ENCODE results near the gene ADCYAP1.
"Not testable (repeated sequence)": the region's sequence is repeated elsewhere in the genome, so short reads cannot be mapped to it uniquely, and the experiment has no call there.

The ADCYAP1 gene

DNA sequence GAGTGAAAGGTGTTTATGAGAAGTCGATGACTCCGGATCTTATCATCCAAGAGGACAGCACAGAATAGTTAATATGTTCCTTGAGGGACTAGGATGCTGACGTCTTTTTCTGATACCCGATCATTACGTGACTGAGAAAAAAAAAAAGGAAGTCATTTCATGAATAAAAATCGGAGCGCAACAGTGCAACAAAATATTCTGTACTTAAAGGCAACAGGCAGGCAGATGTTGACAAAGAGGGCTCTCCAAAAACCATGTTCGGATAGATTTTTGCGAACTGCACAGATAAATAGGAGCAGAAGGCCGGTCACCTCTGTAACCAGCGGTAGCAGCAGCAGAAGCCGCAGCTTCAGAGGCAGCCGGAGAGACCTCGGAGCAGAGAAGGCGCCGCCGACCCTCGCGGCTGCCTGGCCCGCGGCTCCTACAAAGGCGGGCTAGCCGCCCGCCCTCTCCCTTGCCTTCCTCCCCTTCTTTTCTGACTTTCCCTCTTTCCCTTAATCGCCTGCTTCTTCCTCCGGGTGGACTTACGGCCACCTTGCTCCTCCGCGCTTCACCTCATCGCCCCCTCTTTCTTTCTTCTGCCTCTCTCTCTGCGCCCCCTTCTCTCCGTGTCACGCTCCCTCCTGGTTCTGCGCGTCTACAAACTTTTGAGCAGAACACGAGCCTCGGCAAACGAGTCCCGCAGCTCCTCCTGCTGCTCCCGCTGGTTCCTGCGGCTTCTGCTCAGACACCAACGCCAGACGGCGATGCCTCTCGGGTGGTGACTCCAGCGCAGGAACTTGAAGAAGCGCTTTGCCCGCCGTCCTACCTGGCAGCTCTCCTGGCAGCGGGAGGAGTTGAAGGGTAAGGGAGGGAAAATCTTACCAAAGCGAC, at the start of gene ADCYAP1:
ADCYAP1 (plus strand) TSS at position 654 of the 873 bp plus-strand sequence. CDS start 516 bp downstream, outside the sequence.
- DNase-seq (ENCODE audit: low read depth) = no peak

DNA sequence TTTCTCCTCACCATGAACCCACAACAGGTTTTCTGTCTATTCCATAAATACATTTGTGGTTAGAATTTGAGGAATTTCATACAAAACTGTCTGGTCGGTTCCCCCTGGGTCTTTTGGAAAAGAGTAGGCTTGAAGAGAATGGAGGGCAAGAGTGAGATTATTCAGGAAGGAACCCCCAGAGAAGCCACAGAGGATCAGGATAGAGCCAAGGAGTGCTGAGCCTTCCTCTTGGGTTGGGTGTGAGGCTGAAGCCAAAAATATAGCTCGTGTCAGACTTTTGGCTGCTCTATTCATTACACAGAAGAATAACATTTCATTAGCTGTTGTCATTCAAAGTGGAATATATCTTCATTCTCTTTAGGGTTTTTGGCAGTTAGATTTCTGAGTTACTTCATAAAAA, 46.7 kb upstream of the ADCYAP1 start:
- no peak for DNase-seq (ENCODE audit: low read depth)

DNA sequence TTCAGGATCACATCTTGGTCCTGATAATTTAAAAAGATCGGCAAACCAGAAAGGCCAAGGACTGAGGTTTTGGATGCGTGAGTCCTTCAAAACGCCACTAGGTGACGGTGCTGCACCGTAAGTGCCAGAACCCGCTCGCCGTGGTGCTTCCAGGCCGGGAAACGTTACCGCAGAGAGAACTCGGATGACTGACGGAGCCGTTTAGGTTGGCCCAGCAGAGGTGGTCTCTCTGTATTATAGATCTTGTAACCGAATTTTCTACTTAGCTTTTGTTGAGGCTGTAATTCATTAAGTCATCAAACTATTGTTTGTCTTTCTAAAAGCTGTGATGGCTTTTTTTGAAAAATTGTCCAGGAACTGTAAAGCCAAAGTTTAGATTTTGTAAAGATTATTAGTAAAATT, 39.8 kb upstream of the ADCYAP1 start:
- peak; percentile 18 for DNase-seq (ENCODE audit: low read depth)

DNA sequence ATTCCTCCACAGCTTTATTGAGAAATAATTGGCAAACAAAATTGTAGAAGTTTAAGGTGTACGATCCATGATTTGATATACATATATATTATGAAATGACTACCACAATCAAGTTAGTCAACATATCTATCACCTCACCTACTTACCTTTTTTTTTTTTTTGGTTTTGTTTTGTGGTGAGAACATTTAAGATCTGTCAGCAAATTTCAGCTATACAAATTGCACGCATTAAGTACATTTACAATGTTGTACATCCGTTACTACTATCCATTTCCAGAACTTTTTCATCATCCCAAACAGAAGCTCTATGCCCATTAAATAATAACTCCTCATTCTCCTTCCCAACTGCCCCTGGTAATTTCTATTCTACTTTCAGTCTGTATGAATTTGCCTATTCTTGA, 37.4 kb upstream of the ADCYAP1 start:
- no peak for DNase-seq (ENCODE audit: low read depth)

DNA sequence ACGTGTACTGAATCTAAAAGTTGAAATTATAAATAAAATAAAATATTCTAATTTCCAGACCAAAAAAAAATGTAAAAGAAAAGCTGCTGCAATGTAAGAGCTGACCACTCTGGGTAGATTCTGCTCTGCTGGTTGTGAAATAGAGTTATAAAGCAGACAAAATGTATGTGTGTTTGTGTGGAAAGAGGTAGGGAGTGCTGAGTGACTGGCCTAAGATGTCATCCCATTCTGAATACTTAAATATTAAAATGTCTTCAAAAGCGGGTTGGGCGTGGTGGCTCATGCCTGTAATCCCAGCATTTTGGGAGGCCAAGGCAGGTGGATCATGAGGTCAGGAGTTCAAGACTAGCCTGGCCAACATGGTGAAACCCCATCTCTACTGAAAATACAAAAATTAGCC, 31.2 kb upstream of the ADCYAP1 start:
- not testable (repeated sequence) for DNase-seq (ENCODE audit: low read depth)

DNA sequence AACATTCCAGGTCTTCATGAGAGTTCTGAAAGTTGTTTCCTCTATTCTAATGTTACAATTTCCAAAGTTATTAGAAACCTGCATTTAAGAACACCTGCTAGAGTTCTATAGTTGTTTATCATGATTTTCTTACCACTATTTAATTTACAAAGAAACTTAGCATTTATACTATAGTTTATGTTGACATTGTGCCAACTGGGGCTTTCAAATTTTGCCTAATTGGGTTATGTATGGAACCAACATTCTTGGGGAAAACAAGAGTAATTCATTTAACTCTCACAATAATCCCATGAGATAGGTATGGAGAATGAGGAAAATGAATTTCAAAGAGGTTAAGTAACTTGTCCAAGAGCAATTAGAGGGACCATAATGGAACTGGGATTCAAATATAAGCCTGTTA, 28.8 kb upstream of the ADCYAP1 start:
- DNase-seq (ENCODE audit: low read depth) = no peak

DNA sequence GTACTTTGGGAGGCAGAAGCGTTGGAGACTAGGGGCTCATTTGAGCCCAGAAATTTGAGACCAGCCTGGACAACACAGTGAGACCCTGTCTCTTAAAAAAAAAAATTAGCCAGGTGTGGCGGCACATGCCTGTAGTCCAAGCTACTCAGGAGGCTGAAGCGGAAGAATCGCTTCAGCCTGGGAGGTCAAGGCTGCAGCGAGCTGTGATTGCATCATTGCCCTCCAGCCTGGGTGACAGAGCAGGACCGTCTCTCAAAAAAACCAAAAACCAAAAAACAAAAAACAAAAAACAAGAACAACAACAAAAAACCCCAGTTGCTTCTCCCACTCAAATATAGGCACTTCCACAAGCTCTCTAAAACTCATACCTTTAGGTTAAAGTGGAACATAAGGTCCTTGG, 27.4 kb upstream of the ADCYAP1 start:
- no peak for DNase-seq (ENCODE audit: low read depth)

DNA sequence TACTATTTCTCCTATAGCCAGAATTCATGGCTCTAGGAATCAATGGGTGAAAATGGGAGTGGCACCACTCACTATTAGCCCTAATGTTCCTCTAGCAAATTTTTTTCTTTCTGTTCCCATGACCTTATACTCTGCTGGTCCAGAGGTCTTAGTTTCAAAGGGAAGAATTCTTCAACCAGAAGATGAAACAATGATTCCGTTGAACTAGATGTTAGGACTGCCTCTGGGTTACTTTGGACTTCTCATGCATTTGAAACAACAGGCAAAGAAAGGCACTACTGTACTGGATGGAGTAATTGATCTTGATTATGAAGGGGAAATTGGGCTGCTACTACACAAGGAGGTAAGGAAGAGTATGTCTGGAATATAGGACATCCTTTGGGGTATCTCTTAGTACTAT, 18.6 kb upstream of the ADCYAP1 start:
- DNase-seq (ENCODE audit: low read depth) = no peak

DNA sequence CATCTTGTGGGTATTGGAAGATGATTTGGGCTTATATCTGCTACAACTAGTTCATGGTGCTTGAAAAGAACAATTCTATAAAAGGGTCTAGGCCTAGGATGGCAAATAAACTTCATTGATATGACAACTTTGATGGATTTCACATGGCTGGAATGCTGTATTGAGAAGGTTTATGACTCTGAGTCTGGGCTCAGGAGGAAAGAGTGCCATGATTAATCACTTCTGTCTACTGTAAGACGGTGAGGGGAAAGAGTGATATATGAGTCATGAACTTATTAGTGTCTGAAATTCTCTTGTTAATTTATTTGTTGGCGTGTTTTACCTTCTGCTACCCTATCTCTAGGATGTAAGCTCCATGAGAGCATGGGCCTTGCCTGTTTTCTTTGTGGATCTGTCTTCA, 17.0 kb upstream of the ADCYAP1 start:
- no peak for DNase-seq (ENCODE audit: low read depth)

DNA sequence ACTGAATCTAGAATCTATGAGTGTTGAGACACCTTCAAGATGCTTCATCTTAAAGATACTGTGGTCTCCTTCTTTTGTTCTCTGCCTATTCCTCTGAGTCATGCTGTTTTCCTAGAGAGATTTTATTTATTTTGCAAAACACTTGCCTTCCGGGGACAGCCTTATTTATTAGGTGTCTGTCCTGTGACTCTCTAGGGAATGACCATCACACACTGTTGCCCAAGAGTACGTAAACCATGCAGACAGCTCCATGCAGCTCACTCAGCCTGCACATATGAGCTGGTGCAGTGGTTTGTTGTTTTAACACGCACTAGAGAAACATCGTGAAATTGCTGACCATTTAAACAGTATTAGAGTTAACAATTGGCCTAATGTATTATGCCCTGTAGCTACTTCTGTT, 12.4 kb upstream of the ADCYAP1 start:
- DNase-seq (ENCODE audit: low read depth) = no peak

DNA sequence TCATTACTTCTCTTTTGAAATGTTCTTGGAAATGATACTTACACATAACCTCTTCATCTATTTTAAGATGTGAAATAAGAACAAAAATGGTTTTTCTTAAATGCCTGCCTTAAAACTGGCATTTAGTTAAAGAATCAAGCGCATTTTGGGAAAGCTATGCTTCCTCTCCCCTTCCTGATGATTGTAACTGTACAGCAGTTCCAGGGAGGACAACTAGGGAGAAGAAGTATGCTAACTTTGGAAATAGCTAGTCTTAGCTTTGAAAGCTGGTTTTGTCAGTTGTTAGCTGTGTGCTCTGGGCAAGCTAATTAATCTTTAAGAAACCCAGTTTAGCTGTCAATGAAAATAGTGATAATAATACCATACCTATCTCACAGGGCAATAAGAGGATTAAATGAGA, 8.4 kb upstream of the ADCYAP1 start:
- DNase-seq (ENCODE audit: low read depth) = no peak

DNA sequence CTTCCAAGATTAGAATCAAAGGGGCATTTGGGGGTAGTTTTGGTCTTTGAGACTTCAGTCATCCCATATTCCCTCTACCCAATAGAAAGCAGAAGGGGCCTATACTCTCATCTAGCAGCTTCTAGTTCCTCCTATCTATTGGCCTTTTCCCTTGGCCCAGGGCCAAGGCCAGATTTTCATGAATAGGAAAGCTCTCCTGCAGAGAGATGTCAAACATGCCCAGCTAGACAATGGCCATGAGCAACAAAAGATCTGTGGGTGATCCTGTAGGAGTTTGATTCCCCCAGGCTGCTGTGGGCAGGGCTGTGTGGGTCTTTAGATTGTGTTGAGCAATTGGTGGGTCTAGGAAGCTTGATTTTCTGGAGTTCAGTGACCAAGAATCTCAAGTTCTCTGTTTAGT, 2.9 kb upstream of the ADCYAP1 start:
- DNase-seq (ENCODE audit: low read depth) = no peak

DNA sequence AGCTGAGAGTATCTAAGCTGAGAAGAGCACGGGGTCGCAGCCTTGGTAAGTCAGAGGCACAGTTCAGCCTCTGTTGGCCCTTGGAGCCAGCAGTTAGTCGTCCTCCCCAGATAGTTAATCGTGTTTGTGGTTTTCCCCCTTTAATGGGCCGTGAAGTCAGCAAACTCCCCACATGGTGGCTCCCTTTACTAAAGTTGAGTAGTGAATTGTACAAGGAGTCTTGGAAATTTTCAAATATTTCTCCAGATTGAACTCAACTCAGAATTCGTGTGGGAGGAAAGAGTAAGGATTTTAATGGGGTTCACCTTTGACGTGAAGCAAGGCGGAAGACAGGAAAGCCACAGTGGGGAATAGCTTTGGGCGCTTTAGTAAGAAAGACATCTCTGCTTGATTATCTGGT, 2.4 kb upstream of the ADCYAP1 start:
- no peak for DNase-seq (ENCODE audit: low read depth)

DNA sequence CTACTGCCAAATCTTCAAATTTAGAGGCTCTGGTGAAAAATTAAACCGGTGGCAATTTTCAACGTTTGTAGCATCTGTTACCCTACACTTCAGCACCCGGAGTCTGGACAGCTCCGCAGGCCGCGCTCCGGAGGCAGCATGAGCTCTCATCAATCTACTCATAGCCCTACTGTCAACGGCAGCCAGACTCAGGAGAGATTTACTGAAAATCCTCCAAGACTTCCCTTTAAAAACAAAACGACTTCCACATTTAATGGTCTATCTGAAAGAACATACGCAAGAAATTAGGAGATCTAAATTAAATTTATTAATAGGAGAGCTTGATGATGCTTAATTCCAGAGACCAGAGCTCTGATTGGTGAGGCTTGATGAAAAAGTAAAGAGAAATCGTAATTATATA, 970 bp upstream of the ADCYAP1 start:
- DNase-seq (ENCODE audit: low read depth) = no peak

DNA sequence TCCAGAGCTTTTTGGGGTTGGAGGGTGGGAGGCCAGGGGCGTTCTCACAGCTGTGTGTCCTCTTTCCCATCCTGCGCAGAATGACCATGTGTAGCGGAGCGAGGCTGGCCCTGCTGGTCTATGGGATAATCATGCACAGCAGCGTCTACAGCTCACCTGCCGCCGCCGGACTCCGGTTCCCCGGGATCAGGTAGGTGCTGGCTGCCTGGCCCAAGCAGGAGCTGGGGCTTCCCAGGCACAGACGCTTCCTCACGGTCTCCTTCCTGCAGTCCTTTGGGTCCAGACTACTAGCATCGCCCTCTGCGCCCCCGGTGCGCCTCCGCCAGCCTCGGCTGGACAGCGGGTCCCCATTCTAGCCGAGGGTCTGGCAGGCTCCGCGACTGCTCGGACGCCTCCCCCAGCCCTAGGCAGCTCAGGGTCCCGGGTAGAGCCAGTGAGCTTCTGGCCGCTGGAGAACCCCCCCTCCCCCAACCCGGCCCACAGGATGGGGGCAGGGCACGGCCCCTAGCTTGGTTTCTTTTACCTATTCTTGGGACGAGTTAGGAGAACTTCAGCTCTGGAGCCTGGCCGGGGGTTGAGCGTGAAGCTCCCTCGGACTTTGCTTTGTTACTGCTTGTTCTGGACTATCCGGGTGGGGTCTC, 756 bp downstream of the ADCYAP1 start:
- no peak for DNase-seq (ENCODE audit: low read depth)

DNA sequence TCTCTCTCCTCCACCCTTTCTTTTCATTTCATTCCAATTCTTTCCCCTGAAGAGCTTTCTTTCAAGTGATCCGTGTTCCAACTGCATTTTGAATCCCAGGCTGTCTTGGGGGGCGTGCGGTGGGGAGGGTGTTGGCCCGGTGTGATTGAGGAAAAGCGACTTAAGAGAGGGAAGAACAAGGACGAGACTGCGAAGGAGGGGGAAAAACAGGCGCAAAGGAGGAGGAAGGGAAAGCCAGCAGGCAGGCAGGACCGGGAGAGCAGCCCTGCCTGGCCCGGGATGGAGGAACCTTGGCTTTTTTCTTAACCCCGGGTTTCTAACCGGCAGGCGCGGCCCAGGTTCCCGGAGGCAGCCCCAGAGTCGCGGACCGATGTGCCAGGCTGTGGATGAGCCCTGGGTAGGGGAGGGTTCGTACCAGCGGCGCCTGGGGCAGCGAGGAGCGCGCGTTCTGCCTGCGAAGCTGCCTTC, 1.3 kb downstream of the ADCYAP1 start:
- DNase-seq (ENCODE audit: low read depth) = no peak

DNA sequence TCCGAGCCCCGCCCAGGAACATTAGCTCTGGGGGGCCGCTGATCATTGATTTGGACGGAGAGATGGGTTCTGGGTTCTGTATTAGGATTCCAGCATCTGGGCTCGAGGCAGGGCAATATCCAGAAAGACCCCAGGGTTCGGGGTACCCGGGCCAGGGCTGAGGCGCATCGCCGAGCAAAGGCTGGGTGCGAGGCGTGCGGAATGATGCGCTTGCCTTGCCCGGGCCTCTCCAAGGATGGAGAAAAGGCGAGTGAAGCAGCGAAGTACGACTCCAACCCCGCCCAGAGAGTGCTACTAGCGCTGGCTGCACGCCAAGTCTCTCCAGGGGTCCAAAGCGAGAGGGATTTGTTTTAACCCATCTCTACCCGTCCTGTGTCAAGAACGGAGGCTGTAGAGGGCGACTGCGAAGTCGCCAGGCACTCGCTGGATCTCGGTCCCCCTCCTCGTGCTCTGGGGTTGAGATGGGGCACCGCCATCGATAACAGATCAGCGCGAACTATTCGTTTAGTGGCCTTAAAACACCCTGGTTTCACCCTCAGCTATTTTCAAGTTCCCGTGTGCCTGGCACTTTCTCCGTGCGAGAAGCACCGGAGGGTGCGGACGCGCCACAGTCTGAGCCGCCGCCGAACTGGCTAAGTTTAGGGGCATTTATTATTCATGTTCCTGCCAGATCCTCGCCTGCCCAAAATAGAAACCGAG, 1.9 kb downstream of the ADCYAP1 start:
- DNase-seq (ENCODE audit: low read depth) = no peak

DNA sequence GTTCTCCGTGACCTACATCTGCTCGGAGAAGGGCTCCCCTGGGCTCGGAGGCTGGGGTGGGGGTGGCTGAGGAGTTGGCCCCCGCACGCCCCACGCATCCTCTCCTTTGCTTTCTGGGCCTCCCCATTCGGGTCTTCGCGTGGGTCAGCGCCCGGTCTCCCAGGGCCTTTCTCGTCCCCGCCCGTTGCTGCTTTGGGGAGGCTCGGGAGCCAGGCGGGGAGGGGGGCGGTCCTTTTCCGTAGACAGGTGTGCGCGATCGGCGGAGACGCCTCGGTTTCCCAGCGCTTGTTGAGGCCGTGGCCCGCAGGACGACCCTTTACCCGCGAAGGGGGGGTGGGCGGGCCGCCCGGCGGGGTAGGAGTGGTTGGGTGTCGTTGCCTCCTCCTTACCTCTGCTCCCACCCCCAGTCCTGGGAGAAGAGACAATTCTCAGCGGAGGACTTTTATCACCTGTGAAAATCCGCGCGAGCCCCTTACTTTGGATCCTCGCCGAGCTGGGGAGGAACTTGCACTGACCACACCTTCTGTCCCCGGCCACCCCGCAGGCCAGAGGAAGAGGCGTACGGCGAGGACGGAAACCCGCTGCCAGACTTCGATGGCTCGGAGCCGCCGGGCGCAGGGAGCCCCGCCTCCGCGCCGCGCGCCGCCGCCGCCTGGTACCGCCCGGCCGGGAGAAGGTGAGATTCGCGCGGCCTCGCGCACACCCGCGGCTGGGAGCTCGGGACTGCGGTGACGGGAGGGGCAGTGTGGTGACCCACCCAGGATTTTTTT, 2.6 kb downstream of the ADCYAP1 start:
- DNase-seq (ENCODE audit: low read depth) = no peak

DNA sequence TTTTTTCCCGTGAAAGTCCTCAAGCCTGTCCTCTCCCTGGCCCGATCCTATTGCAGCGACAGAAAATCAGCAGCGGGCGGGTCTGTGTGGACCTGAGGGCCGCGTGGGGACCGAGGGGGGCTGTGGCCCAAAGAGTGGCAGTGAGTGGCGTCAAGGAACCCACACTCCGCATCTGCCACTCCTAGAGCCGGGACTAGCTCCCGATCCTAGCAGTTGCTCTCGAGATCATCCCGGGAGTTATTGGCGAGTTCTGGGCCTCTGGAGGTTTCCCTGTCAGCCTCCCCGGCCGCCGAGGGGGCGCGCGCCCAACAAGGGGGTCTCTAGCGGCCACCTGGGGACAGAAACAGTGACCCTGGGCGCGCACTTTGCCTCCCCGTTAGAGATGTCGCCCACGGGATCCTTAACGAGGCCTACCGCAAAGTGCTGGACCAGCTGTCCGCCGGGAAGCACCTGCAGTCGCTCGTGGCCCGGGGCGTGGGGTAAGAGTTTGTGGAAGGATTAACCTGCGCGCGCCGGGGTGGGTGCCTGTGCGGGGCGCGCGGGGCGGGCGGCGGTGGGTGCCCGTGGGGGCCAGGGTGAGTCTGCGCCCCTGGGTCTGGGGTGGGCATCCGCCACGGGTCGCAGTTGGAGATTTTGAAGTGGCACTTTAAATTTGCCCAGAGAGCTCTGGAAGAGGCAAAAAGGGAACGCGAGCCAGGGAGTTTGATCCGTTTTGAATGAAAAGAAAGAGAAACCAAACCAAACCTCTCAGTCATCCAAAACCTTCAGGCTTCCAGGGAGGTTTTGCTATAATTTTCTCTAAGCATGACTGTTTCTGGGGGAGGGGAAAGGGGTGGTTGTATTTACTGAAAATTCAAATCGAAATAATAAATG, 3.5 kb downstream of the ADCYAP1 start:
- no peak for DNase-seq (ENCODE audit: low read depth)

DNA sequence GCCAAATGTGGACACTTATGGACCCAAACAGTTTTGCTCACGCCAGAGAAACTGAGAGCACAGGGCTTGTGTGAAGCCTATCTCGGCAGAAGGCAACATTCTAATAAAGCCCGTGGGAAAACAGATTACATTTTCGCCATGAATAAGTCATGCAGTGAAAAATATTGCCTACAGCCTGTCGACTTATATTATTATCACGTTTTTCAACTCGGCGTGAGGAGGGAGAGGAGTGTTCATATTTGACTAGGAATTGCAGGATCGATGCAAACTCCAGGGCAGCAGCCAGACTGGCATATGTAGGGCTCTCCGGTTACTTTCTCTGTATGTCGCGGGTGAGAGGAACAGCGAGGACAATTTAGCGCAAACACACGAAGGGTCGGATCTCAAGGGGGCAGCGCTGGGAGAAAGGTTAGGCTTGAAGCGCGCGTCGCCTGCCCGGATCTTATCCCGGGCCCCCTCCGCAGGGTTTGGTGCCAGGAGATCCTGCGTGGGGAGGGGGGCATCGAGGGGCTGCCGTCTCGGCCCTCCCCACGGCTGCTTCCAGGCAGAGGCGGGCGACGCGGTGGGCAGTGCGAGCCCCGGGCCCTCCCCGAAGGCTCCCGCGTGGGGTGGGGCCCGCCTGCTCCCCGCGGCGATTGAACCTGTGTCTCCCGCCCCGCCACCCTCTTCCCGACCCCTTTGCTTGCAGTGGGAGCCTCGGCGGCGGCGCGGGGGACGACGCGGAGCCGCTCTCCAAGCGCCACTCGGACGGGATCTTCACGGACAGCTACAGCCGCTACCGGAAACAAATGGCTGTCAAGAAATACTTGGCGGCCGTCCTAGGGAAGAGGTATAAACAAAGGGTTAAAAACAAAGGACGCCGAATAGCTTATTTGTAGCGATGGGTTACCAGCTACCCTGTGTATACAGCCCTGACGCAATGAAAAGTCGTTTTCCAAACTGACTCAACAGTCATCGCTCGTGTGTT, 4.4 kb downstream of the ADCYAP1 start:
- no peak for DNase-seq (ENCODE audit: low read depth)

Measured in activated gamma-delta T cell treated with anti-CD3 and anti-CD28 coated beads, Interleukin-2, amount 50 U/mL, for 16 hours (primary cell).